ENCODE data around the gene NLRP11. TPM values are rescaled to one million over a fixed set of nuclear protein-coding genes. Genes with fewer than 3 reads are reported as not detected.

Gene NLRP11
- total RNA-seq (2021) (0.46 and 0.52 TPM in 2 replicates), Bru-seq, nascent RNA (percentile 21 among the genes with signal in this experiment), BruChase-seq, experiment 1, labeled RNA remaining after a 2-hour chase (percentile 19 among the genes with signal in this experiment), BruChase-seq, experiment 2, labeled RNA remaining after a 6-hour chase (percentile 20 among the genes with signal in this experiment)
- long read RNA-seq, partial matches to known transcripts: 2 of 2 reads
- long read RNA-seq, other reads (novel, unspliced or antisense): 0 of 2 reads

GRCh38 chr19:55831846-55832245 is at the start of gene NLRP11:
Gene NLRP11 (minus strand): TSS chr19:55831999. CDS start chr19:55818174, 13,825 bp downstream.
- Histone ChIP-seq H3K36me3 (ENCODE audit: insufficient read depth, low read length, poor library complexity, severe bottlenecking) (no peaks in the 10 kb centered on the region), H3K27me3 (replicated peaks; ENCODE audit: insufficient read depth, low read depth, low read length, poor library complexity) (peaks cover 22% of the 10 kb centered on the region), H3K4me3 (ENCODE audit: low read depth, low read length, poor library complexity, severe bottlenecking) (no peak within 1 kb of the TSS), H3K9me3 (ENCODE audit: low read depth, low read length, poor library complexity, severe bottlenecking) (no peaks in the 10 kb centered on the region), H3K27ac (ENCODE audit: low read depth, low read length, poor library complexity, severe bottlenecking) (no peak within 1 kb of the TSS), H3K4me1 (ENCODE audit: insufficient read depth, low read length, poor library complexity, severe bottlenecking) (no peaks in the 10 kb centered on the region)
- ChIA-PET CTCF (no interaction called here), POLR2A (ENCODE audit: low non-redundant PET) (no interaction called here)
- TF ChIP-seq CTCF (conservative IDR thresholded peaks at IDR 0.05; ENCODE audit: low read depth, low read length): no peak
- no peak for TF ChIP-seq EZH2 (IDR thresholded peaks at IDR 0.05; ENCODE audit: borderline replicate concordance, low read depth, low read length, poor library complexity, severe bottlenecking)
- intact Hi-C loops (cut with micrococcal nuclease; ENCODE audit: unreplicated experiment): no loop called here
- DNase-seq (ENCODE audit: low spot score): no peak
- no TSS peak for BruUV-seq (replicated peaks)

- H3K27me3 ChIP-seq (replicated peaks; ENCODE audit: insufficient read depth, low read depth, low read length, poor library complexity): peaks cover 19% of the 10 kb centered on the region
- no peaks in the 10 kb centered on the region for H3K36me3 ChIP-seq (ENCODE audit: insufficient read depth, low read length, poor library complexity, severe bottlenecking)
- DNase-seq (ENCODE audit: low spot score): no peak
- BruUV-seq (replicated peaks): no TSS peak
- POLR2A ChIA-PET (ENCODE audit: low non-redundant PET): no interaction called here
- CTCF ChIA-PET: interaction anchor here (0.6 kb wide), 1 partner anchor 76 kb away, joined by 6 read pairs; no protein-coding TSS in a partner anchor
- H3K4me3 ChIP-seq (ENCODE audit: low read depth, low read length, poor library complexity, severe bottlenecking): no peak overlapping the region
- no peaks in the 10 kb centered on the region for H3K4me1 ChIP-seq (ENCODE audit: insufficient read depth, low read length, poor library complexity, severe bottlenecking)
- H3K9me3 ChIP-seq (ENCODE audit: low read depth, low read length, poor library complexity, severe bottlenecking): no peaks in the 10 kb centered on the region
- TF ChIP-seq EZH2 (IDR thresholded peaks at IDR 0.05; ENCODE audit: borderline replicate concordance, low read depth, low read length, poor library complexity, severe bottlenecking) (no peak), CTCF (conservative IDR thresholded peaks at IDR 0.05; ENCODE audit: low read depth, low read length) (no peak)
- no peak overlapping the region for H3K27ac ChIP-seq (ENCODE audit: low read depth, low read length, poor library complexity, severe bottlenecking)
- intact Hi-C loops (cut with micrococcal nuclease; ENCODE audit: unreplicated experiment): no loop called here
Measured at GRCh38 chr19:55877211-55877610, 45.4 kb upstream of the NLRP11 start.

- Histone ChIP-seq H3K36me3 (ENCODE audit: insufficient read depth, low read length, poor library complexity, severe bottlenecking) (no peaks in the 10 kb centered on the region), H3K4me1 (ENCODE audit: insufficient read depth, low read length, poor library complexity, severe bottlenecking) (no peaks in the 10 kb centered on the region), H3K4me3 (ENCODE audit: low read depth, low read length, poor library complexity, severe bottlenecking) (no peak overlapping the region), H3K27ac (ENCODE audit: low read depth, low read length, poor library complexity, severe bottlenecking) (no peak overlapping the region), H3K9me3 (ENCODE audit: low read depth, low read length, poor library complexity, severe bottlenecking) (no peaks in the 10 kb centered on the region), H3K27me3 (replicated peaks; ENCODE audit: insufficient read depth, low read depth, low read length, poor library complexity) (peaks cover 12% of the 10 kb centered on the region)
- no TSS peak for BruUV-seq (replicated peaks)
- POLR2A ChIA-PET (ENCODE audit: low non-redundant PET): no interaction called here
- CTCF ChIA-PET: no interaction called here
- intact Hi-C loops (cut with micrococcal nuclease; ENCODE audit: unreplicated experiment): no loop called here
- DNase-seq (ENCODE audit: low spot score): no peak
- TF ChIP-seq CTCF (conservative IDR thresholded peaks at IDR 0.05; ENCODE audit: low read depth, low read length): no peak
- TF ChIP-seq EZH2 (IDR thresholded peaks at IDR 0.05; ENCODE audit: borderline replicate concordance, low read depth, low read length, poor library complexity, severe bottlenecking): no peak
Measured at GRCh38 chr19:55870736-55871135, 38.9 kb upstream of the NLRP11 start.

Data from A673 (cell line).